AG10803 (cell line): ENCODE results near the gene AEBP2.

Experiments
- DNase-seq: peaks from one replicate; pipeline ENCODE4 v3.0.0; 2010; ENCODE audit warnings: low read depth
- H3K4me3 ChIP-seq: 2 replicates; pipeline ENCODE4 v1.5.1; 2011; ENCODE audit warnings: mild to moderate bottlenecking, low read length, control low read depth
- TF ChIP-seq, protein P1 (sequence below): conservative IDR thresholded peaks from 2 replicates; pipeline ENCODE4 v1.5.1; 2011; ENCODE audit warnings: mild to moderate bottlenecking, low read length, control low read depth, inconsistent platforms

The AEBP2 gene

DNA sequence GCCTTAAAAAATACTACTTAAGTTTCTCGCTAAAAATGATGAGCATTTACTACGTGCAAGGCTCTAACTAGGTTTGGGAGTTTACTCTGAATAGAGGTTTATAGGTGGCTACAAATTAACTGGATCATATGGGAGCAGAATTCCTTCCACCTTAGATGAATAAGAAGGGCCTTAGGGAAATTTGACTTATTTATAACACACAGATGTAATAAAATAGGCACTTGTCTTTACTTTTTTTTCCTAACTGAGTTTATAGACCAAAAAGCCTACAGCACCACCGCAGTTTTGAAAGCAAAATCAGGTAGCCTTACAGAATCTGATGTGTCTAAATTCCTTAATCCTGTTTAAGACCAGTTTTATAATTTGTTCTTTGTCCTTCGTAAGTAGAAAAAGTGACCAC, 10.5 kb downstream of the AEBP2 start:
- no peak for DNase-seq
- no peak overlapping the region for H3K4me3 ChIP-seq

DNA sequence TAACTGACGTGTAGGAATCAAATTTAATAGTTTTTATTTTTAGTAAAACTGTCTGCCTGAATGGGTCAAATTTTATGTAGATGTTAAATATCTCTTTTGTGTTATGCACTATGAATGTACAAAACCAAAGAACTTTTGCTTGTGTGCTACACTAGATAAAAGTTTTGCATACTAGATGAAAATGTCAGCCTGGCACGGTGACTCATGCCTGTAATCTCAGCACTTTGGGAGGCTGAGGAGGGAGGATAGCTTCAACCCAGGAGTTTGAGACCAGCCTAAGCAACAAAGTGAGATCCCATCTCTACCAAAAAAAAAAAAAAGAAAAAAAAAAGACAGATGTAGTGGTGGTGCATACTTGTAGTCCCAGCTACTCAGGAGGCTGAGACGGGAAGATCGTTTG, 11.1 kb downstream of the AEBP2 start:
- no peak for DNase-seq
- TF ChIP-seq, protein P1, sequence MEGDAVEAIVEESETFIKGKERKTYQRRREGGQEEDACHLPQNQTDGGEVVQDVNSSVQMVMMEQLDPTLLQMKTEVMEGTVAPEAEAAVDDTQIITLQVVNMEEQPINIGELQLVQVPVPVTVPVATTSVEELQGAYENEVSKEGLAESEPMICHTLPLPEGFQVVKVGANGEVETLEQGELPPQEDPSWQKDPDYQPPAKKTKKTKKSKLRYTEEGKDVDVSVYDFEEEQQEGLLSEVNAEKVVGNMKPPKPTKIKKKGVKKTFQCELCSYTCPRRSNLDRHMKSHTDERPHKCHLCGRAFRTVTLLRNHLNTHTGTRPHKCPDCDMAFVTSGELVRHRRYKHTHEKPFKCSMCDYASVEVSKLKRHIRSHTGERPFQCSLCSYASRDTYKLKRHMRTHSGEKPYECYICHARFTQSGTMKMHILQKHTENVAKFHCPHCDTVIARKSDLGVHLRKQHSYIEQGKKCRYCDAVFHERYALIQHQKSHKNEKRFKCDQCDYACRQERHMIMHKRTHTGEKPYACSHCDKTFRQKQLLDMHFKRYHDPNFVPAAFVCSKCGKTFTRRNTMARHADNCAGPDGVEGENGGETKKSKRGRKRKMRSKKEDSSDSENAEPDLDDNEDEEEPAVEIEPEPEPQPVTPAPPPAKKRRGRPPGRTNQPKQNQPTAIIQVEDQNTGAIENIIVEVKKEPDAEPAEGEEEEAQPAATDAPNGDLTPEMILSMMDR, result no peak
- H3K4me3 ChIP-seq, result no peak overlapping the region

More for the DNA sequence above, 10.5 kb downstream of the AEBP2 start:
- TF ChIP-seq, protein P1, result no peak

DNA sequence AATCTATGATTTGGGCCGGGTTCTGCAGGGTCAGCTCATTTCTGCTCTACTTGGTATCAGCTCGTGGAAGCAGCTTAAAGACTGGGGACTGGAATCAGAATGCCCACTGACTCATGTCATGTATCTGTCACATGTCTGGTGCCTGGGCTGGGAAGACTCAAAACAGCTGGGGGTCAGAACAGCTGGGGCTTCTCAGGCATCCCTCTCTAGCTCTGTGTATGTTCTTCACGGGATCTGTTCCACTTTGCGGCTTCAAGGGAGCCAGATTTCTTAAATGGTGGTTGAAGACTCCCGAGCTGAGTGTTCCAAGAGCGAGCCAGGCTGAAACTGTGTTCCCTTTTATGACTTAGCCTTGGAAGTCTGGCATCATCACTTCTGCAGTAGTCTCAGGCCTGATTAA, 11.9 kb downstream of the AEBP2 start:
- TF ChIP-seq, protein P1, result no peak
- H3K4me3 ChIP-seq, result no peak overlapping the region
- no peak for DNase-seq

DNA sequence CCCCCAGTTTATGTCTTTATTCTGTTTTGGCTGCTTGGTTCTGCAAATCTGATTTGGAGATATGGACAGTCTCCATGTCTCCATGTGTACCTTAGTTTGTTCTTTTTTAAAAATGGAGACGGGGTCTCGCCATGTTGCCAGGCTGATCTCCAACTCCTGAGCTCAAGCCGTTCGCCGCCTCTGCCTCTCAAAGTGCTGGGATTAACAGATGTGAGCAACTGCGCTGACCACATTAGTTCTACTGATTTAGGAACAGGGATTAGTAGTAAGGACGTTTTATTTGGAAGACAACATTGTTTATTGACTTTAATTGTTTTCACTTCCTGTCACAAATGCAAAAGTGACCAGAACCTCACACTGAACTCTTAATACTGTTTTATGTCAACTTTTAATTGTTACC, 14.7 kb downstream of the AEBP2 start:
- TF ChIP-seq, protein P1, result no peak
- DNase-seq, result no peak
- no peak overlapping the region for H3K4me3 ChIP-seq

DNA sequence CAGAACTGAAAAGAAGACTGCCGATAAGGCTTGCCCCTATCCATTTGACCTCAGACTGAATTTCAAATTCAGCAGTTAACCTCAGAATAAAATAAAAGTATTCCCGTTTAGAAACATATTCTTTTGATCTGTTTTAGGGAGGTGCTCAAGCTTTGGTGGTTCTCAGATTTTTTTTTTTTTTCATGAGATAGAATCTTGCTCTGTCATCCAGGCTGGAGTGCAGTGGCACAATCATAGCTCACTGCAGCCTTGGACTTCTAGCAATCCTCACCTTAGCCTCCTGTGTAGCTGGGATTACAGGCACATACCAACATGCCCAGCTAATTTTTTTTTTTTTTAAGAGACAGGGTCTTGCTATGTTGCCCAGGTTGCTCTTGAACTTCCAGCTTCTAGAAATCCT, 15.5 kb downstream of the AEBP2 start:
- TF ChIP-seq, protein P1, result no peak
- no peak for DNase-seq
- no peak overlapping the region for H3K4me3 ChIP-seq

DNA sequence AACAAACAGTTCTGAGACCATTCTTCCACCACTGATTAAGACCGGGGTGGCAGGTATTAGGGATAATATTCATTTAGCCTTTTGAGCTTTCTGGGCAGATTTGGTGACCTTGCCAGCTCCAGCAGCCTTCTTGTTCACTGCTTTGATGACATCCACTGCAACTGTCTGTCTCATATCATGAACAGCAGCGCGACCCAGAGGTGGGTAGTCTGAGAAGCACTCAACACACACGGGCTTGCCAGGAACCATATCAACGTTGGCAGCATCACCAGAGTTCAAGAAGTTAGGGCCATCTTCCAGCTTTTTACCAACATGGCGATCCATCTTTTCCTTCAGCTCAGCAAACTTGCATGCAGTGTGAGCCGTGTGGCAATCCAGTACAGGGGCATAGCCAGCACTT, 16.9 kb downstream of the AEBP2 start:
- H3K4me3 ChIP-seq, result no peak overlapping the region
- TF ChIP-seq, protein P1, result no peak
- no peak for DNase-seq

DNA sequence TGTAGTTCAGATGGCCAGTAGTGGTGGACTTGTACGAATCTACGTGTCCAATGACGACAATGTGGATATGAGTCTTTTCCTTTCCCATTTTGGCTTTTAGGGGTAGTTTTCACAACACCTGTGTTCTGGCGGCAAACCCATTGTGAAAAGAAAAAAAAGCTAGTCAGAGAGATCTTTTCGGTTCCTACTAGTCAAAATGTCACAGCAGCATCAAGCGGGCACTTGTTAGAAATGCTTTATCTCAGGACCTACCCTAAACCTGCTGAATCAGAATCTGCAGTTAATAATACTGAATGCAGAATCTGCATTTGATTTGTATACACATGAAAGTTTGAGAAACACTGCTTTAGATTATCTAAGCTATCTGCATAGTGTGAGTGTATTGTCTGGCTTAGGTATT, 18.3 kb downstream of the AEBP2 start:
- TF ChIP-seq, protein P1, result no peak
- H3K4me3 ChIP-seq, result no peak overlapping the region
- DNase-seq, result no peak
